Ishikawa (cell line): Measurements from ENCODE around the gene CTNND2.

Experiments used
- EGR1 ChIP-seq: IDR thresholded peaks from 2 replicates; pipeline ENCODE4 v1.6.1; 2012
- NFIC ChIP-seq: IDR thresholded peaks from 2 replicates; pipeline ENCODE4 v1.6.1; 2012
- REST ChIP-seq: IDR thresholded peaks from 2 replicates; pipeline ENCODE4 v1.6.1; 2012; ENCODE audit warnings: low read depth, mild to moderate bottlenecking
- TAF1 ChIP-seq: IDR thresholded peaks from 2 replicates; pipeline ENCODE4 v1.6.1; 2012; ENCODE audit warnings: low read depth, mild to moderate bottlenecking
- TCF12 ChIP-seq: IDR thresholded peaks from 2 replicates; pipeline ENCODE4 v1.6.1; 2012; ENCODE audit warnings: low read depth
- TEAD4 ChIP-seq: IDR thresholded peaks from 2 replicates; pipeline ENCODE4 v1.6.1; 2012
- USF1 ChIP-seq: IDR thresholded peaks from 2 replicates; pipeline ENCODE4 v1.6.1; 2012
- ZBTB7A ChIP-seq: IDR thresholded peaks from 2 replicates; pipeline ENCODE4 v1.6.1; 2012; ENCODE audit warnings: low read depth

The CTNND2 gene

DNA sequence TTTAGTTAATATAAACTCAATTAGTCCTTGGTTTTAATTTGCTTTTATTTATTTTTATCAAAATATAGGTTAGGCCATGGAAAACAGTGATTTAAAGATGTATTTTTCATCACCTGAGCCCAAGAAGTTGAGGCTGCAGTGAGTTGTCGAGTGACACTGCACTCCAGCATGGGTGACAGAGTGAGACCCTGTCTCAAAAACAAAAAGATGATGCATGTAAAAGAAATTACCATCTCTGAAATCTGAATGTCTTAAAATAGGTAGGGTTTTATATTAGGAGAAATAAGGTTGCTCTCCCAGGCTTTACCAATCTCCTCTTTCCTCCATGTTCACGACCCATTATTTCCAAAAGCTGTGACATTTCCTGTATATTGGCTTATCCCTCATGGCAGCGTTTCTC, 980.9 kb downstream of the CTNND2 start:
- TF ChIP-seq TCF12 (no peak), USF1 (no peak), EGR1 (no peak), ZBTB7A (no peak), TEAD4 (no peak), TAF1 (no peak), REST (no peak), NFIC (no peak)
